Myocyte (in vitro differentiated cells): ENCODE data around the gene PWWP2B. TPM values are rescaled to one million over a fixed set of nuclear protein-coding genes. Genes with fewer than 3 reads are reported as not detected.

Source experiments
- total RNA-seq: library from RNA; depleted of rRNA; stranded (reverse); fragments of >200 nt; gene quantifications from 2 replicates; pipeline ENCODE4 v1.2.3, GENCODE V29; 2014

Gene PWWP2B
- total RNA-seq, 1 donor from 2014 or later = 11.1 TPM

Other genes with a start within 250 kb of the PWWP2B start
- 21.0 and 22.3 TPM in 2 replicates for gene DPYSL4, start 210.3 kb upstream of the PWWP2B start, total RNA-seq
- gene STK32C, start 89.2 kb upstream of the PWWP2B start, total RNA-seq = 8.7 and 12.1 TPM in 2 replicates
- gene LRRC27, start 65.0 kb upstream of the PWWP2B start, total RNA-seq = 9.3 and 9.7 TPM in 2 replicates
- 15.8 and 48.6 TPM in 2 replicates for gene INPP5A, start 140.6 kb downstream of the PWWP2B start, total RNA-seq